ENCODE results near the gene P2RX6. TPM values are rescaled to one million over a fixed set of nuclear protein-coding genes. Genes with fewer than 3 reads are reported as not detected.

Gene P2RX6
- total and polyA plus RNA-seq, 2 experiments from 2014 or later: not detected

DNA sequence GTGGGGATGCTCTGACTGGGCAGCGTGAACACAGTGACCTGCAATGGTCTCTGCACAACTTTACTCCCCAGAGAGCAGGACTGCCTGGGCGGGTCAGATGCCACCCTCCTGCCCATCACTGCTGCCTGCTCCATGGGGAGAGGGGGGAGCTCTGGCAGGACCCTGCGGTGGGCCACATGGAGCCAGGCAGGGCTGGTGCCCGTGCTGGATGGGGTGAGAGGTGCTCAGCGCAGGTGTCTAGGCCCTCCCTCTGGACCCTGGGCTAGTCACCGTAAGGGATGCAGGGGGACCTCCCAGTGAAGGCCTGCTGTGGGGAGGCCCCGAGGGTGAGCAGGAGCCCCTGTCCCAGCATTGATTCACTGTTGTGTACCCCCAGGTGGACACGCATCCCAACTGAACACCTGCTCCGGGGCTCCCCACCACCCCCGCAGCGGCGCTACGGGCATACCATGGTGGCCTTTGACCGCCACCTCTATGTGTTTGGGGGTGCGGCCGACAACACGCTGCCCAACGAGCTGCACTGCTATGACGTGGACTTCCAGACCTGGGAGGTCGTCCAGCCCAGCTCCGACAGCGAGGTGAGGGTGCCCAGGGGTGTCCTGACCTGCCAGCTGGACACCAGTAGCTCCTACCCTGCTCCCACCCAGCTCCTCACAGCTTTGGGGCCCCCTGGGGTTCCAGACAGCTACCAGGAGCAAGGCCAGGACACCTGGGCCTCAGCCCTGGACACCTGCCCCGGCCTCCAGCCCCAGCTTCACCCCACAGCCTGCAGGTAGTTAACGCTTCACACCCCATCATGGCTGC lies 23.5 kb upstream of the P2RX6 start:
- TF ChIP-seq, protein P1, sequence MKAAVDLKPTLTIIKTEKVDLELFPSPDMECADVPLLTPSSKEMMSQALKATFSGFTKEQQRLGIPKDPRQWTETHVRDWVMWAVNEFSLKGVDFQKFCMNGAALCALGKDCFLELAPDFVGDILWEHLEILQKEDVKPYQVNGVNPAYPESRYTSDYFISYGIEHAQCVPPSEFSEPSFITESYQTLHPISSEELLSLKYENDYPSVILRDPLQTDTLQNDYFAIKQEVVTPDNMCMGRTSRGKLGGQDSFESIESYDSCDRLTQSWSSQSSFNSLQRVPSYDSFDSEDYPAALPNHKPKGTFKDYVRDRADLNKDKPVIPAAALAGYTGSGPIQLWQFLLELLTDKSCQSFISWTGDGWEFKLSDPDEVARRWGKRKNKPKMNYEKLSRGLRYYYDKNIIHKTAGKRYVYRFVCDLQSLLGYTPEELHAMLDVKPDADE (IDR thresholded peaks at IDR 0.05): no peak
- TF ChIP-seq EZH2phosphoT487 (IDR thresholded peaks at IDR 0.05; ENCODE audit: unreplicated experiment) (no peak), ZNF331 (CRISPR knock-in tag; IDR thresholded peaks at IDR 0.05; ENCODE audit: low read depth) (no peak), ZNF114 (CRISPR knock-in tag; IDR thresholded peaks at IDR 0.05) (no peak), CREB1 (CRISPR knock-in tag; IDR thresholded peaks at IDR 0.05; ENCODE audit: low read depth) (no peak)
- TF ChIP-seq, protein P2, sequence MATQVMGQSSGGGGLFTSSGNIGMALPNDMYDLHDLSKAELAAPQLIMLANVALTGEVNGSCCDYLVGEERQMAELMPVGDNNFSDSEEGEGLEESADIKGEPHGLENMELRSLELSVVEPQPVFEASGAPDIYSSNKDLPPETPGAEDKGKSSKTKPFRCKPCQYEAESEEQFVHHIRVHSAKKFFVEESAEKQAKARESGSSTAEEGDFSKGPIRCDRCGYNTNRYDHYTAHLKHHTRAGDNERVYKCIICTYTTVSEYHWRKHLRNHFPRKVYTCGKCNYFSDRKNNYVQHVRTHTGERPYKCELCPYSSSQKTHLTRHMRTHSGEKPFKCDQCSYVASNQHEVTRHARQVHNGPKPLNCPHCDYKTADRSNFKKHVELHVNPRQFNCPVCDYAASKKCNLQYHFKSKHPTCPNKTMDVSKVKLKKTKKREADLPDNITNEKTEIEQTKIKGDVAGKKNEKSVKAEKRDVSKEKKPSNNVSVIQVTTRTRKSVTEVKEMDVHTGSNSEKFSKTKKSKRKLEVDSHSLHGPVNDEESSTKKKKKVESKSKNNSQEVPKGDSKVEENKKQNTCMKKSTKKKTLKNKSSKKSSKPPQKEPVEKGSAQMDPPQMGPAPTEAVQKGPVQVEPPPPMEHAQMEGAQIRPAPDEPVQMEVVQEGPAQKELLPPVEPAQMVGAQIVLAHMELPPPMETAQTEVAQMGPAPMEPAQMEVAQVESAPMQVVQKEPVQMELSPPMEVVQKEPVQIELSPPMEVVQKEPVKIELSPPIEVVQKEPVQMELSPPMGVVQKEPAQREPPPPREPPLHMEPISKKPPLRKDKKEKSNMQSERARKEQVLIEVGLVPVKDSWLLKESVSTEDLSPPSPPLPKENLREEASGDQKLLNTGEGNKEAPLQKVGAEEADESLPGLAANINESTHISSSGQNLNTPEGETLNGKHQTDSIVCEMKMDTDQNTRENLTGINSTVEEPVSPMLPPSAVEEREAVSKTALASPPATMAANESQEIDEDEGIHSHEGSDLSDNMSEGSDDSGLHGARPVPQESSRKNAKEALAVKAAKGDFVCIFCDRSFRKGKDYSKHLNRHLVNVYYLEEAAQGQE (IDR thresholded peaks at IDR 0.05; ENCODE audit: unreplicated experiment): no peak
- no peak overlapping the region for H3K27ac Mint-ChIP-seq
- no peaks in the 10 kb centered on the region for H3K4me1 ChIP-seq (ENCODE audit: insufficient read depth)
- H3K36me3 Mint-ChIP-seq (ENCODE audit: low read depth): peaks cover 9% of the 10 kb centered on the region; the same call in 2 of the 3 replicates
- H3K79me2 ChIP-seq (replicated peaks; ENCODE audit: insufficient read depth): no peaks in the 10 kb centered on the region
- no peaks in the 10 kb centered on the region for H3K9me2 ChIP-seq (ENCODE audit: insufficient read depth)
- no peaks in the 10 kb centered on the region for H3K9me3 Mint-ChIP-seq
- DNase-seq (ENCODE audit: low spot score) (no peak), ATAC-seq (no peak)
- no peak overlapping the region for H3K4me3 Mint-ChIP-seq
- H3K27ac ChIP-seq (ENCODE audit: low read depth): no peak overlapping the region
- no peaks in the 10 kb centered on the region; the same call in 2 of the 3 replicates for H3K4me1 Mint-ChIP-seq
- H4K20me1 ChIP-seq (replicated peaks; ENCODE audit: insufficient read depth): no peaks in the 10 kb centered on the region
- peaks cover 6% of the 10 kb centered on the region for H3K27me3 Mint-ChIP-seq (ENCODE audit: insufficient read depth, low read depth, poor library complexity)
- no peaks in the 10 kb centered on the region for H3K27me3 ChIP-seq (ENCODE audit: insufficient read depth)
- H3K4me3 ChIP-seq: no peak overlapping the region
- no peaks in the 10 kb centered on the region for H3K36me3 ChIP-seq (ENCODE audit: insufficient read depth)
- no peaks in the 10 kb centered on the region for H3F3A ChIP-seq (replicated peaks; ENCODE audit: low read depth)
- H3K4me2 ChIP-seq: no peak overlapping the region
- H2AFZ ChIP-seq: no peak overlapping the region

DNA sequence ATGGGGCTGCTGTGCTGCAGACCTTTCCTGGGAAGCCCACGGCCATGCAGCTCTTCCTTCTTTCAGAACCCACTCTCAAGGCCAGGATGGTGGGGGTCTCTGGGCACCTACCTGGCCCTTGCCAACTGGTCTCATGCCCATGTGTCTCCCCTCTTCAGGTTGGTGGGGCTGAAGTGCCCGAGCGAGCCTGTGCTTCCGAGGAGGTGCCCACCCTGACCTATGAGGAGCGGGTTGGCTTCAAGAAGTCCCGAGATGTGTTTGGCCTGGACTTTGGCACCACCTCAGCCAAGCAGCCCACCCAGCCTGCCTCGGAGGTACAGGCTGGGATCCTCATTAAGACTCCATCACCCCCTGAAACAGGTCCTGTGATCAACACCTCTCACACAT lies 22.9 kb upstream of the P2RX6 start:
- peaks cover 11% of the 10 kb centered on the region; the same call in 2 of the 3 replicates for H3K36me3 Mint-ChIP-seq (ENCODE audit: low read depth)
- no peaks in the 10 kb centered on the region; the same call in 2 of the 3 replicates for H3K4me1 Mint-ChIP-seq
- no peaks in the 10 kb centered on the region for H3K27me3 ChIP-seq (ENCODE audit: insufficient read depth)
- no peaks in the 10 kb centered on the region for H3K79me2 ChIP-seq (replicated peaks; ENCODE audit: insufficient read depth)
- H3K4me3 ChIP-seq: no peak overlapping the region
- no peak overlapping the region for H2AFZ ChIP-seq
- no peak for DNase-seq (ENCODE audit: low spot score)
- H3K9me3 Mint-ChIP-seq: no peaks in the 10 kb centered on the region
- H4K20me1 ChIP-seq (replicated peaks; ENCODE audit: insufficient read depth): no peaks in the 10 kb centered on the region
- H3F3A ChIP-seq (replicated peaks; ENCODE audit: low read depth): no peaks in the 10 kb centered on the region
- H3K27ac Mint-ChIP-seq: no peak overlapping the region
- H3K4me3 Mint-ChIP-seq: no peak overlapping the region
- no peak overlapping the region for H3K4me2 ChIP-seq
- peaks cover 6% of the 10 kb centered on the region for H3K27me3 Mint-ChIP-seq (ENCODE audit: insufficient read depth, low read depth, poor library complexity)
- no peak for TF ChIP-seq STAT1 (IDR thresholded peaks at IDR 0.05; ENCODE audit: unreplicated experiment)
- TF ChIP-seq, protein P2 (IDR thresholded peaks at IDR 0.05; ENCODE audit: unreplicated experiment): no peak
- no peak for TF ChIP-seq ZNF331 (CRISPR knock-in tag; IDR thresholded peaks at IDR 0.05; ENCODE audit: low read depth)
- no peak for TF ChIP-seq POLR2AphosphoS5 (IDR thresholded peaks at IDR 0.05; ENCODE audit: low read depth)
- TF ChIP-seq, protein P1 (IDR thresholded peaks at IDR 0.05): no peak
- no peak for TF ChIP-seq JUNB (IDR thresholded peaks at IDR 0.05; ENCODE audit: unreplicated experiment)
- no peaks in the 10 kb centered on the region for H3K9me2 ChIP-seq (ENCODE audit: insufficient read depth)
- H3K27ac ChIP-seq (ENCODE audit: low read depth): no peak overlapping the region
- ATAC-seq: no peak
- no peaks in the 10 kb centered on the region for H3K4me1 ChIP-seq (ENCODE audit: insufficient read depth)
- H3K36me3 ChIP-seq (ENCODE audit: insufficient read depth): no peaks in the 10 kb centered on the region
